HepG2 (cell line): Measurements from ENCODE around the gene BCL2L2. TPM values are rescaled to one million over a fixed set of nuclear protein-coding genes. Genes with fewer than 3 reads are reported as not detected.
A peak's percentile ranks its signal among the peaks of the same experiment; 100 is the strongest.

ENCODE experiments used
- ATRX ChIP-seq: sonication (generic); formaldehyde crosslinking; IDR thresholded peaks from 2 replicates; pipeline ENCODE4 v1.4.0; 2020; ENCODE audit warnings: missing genetic modification reagents, borderline replicate concordance
- GTF2F1 ChIP-seq: fragments of 150-350 bp; IDR thresholded peaks from 2 replicates; pipeline ENCODE4 v1.6.1; 2014; ENCODE audit warnings: low read length
- HOXA5 ChIP-seq: sonication (generic); formaldehyde crosslinking; IDR thresholded peaks from 2 replicates; pipeline ENCODE4 v1.4.0; 2020; ENCODE audit warnings: missing genetic modification reagents
- PHF20 ChIP-seq: sonication (generic); formaldehyde crosslinking; IDR thresholded peaks from 2 replicates; pipeline ENCODE4 v1.5.0; 2020; ENCODE audit warnings: mild to moderate bottlenecking, missing genetic modification reagents
- POGZ ChIP-seq: sonication (generic); formaldehyde crosslinking; IDR thresholded peaks from 2 replicates; pipeline ENCODE4 v1.4.0; 2020; ENCODE audit warnings: mild to moderate bottlenecking, missing genetic modification reagents
- TCF12 ChIP-seq, 2 experiments: fragments of 450-650 bp in 1 of 2; sonication (generic) in 1 of 2; formaldehyde crosslinking in 1 of 2; IDR thresholded peaks; 2 replicates each; pipeline versions ENCODE4 v1.6.1 to v1.8.0; 2017 to 2022; ENCODE audit warnings: antibody characterized with exemption in 1 of 2, mild to moderate bottlenecking in 1 of 2, missing genetic modification reagents in 1 of 2, moderate library complexity in 1 of 2
- TSC22D2 ChIP-seq: sonication (generic); formaldehyde crosslinking; IDR thresholded peaks from 2 replicates; pipeline ENCODE4 v1.5.1; 2020; ENCODE audit warnings: missing genetic modification reagents, mild to moderate bottlenecking, borderline replicate concordance
- ZBTB21 ChIP-seq: sonication (generic); formaldehyde crosslinking; IDR thresholded peaks from 2 replicates; pipeline ENCODE4 v1.4.0; 2020; ENCODE audit warnings: missing genetic modification reagents
- ZNF263 ChIP-seq: sonication (generic); formaldehyde crosslinking; IDR thresholded peaks from 2 replicates; pipeline ENCODE4 v1.4.0; 2020; ENCODE audit warnings: missing genetic modification reagents
- ZNF703 ChIP-seq: sonication (generic); formaldehyde crosslinking; IDR thresholded peaks from 2 replicates; pipeline ENCODE4 v1.5.1; 2020; ENCODE audit warnings: missing genetic modification reagents, mild to moderate bottlenecking, moderate library complexity, borderline replicate concordance
- ZNF720 ChIP-seq: sonication (generic); formaldehyde crosslinking; IDR thresholded peaks from 2 replicates; pipeline ENCODE4 v1.4.0; 2020; ENCODE audit warnings: missing genetic modification reagents
- polyA plus RNA-seq, 8 experiments: library from polyadenylated mRNA; depleted of rRNA in 3 of 8; stranded (reverse) in 7 of 8; unstranded in 1 of 8; fragments of >200 nt; fragmentation: Illumina TruSeq in 4 of 8; extraction: Trizol in 4 of 8; gene quantifications; 2 replicates each; pipeline versions ENCODE4 v1.2.1 to v1.2.3, GENCODE V29; 2011 to 2016; ENCODE audit warnings: low read depth in 4 of 8, missing spikeins in 1 of 8, mixed read lengths in 1 of 8; ENCODE audit not compliant: insufficient read depth in 1 of 8
- total RNA-seq, 5 experiments: library from RNA; depleted of rRNA; stranded (reverse); fragments of >200 nt; fragmentation: Illumina TruSeq; extraction: Trizol; gene quantifications; 2 replicates each; pipeline ENCODE4 v1.2.3, GENCODE V29; 2016; ENCODE audit warnings: low read depth in 1 of 5
- TF ChIP-seq, protein P1 (sequence below): sonication (generic); formaldehyde crosslinking; IDR thresholded peaks from 2 replicates; pipeline ENCODE4 v1.5.0; 2020; ENCODE audit warnings: mild to moderate bottlenecking, missing genetic modification reagents, borderline replicate concordance
- TF ChIP-seq, protein P2 (sequence below): sonication (generic); formaldehyde crosslinking; IDR thresholded peaks from 2 replicates; pipeline ENCODE4 v1.8.1; 2023; ENCODE audit warnings: mild to moderate bottlenecking, moderate library complexity, missing genetic modification reagents
- TF ChIP-seq, protein P3 (sequence below): sonication (generic); formaldehyde crosslinking; IDR thresholded peaks from 2 replicates; pipeline ENCODE4 v1.4.0; 2020; ENCODE audit warnings: mild to moderate bottlenecking, missing genetic modification reagents, borderline replicate concordance
- TF ChIP-seq, protein P4 (sequence below): sonication (generic); formaldehyde crosslinking; IDR thresholded peaks from 2 replicates; pipeline ENCODE4 v1.8.1; 2023; ENCODE audit warnings: mild to moderate bottlenecking, missing genetic modification reagents

The BCL2L2 gene
- total and polyA plus RNA-seq, 2 of the 13 experiments (the other 11 are each of a cell fraction or from before 2014, with no cell fraction given), result 28.1 to 49.8 TPM

DNA sequence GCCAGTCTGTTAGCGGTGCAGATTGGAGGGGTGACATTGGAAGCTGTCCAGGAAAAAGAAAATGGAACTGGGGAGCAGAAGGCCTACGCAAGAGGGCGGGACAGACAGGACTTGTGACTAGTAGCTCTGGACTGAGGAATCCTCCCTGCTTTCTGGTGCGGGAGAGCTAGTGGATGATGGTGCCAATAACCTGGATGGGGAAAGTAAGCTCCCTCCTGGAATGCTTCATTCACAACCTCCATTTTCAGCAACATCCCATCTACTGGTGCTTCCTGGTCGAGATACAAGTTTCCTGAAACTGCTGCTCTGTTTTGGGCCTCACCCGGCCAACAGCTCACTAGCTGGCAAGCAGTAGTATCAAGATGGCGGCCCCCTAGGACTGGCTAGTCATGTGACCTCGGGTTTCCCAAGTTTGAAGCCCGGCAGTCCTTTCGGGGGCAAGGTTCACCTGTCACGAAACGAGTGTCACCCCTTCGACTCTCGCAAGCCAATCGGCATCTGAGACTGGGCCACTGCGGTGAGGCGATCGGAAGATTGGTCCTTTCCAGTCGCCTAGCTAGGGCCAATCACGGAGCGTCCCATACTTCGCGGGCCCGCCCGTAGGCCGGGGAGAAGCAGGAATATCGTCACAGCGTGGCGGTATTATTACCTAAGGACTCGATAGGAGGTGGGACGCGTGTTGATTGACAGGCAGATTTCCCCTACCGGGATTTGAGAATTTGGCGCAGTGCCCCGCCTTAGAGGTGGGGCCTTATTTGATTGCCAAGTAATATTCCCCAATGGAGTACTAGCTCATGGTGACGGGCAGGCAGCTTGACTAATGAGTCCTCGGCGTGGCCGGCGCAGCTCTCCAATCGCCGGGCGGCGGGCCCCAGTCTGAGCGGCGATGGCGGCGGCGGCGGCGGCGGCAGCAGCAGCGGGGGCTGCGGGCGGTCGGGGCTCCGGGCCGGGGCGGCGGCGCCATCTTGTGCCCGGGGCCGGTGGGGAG is 14.2 kb downstream of the BCL2L2 start, which contains the start of gene PABPN1 (continued):
- TF ChIP-seq, protein P1, sequence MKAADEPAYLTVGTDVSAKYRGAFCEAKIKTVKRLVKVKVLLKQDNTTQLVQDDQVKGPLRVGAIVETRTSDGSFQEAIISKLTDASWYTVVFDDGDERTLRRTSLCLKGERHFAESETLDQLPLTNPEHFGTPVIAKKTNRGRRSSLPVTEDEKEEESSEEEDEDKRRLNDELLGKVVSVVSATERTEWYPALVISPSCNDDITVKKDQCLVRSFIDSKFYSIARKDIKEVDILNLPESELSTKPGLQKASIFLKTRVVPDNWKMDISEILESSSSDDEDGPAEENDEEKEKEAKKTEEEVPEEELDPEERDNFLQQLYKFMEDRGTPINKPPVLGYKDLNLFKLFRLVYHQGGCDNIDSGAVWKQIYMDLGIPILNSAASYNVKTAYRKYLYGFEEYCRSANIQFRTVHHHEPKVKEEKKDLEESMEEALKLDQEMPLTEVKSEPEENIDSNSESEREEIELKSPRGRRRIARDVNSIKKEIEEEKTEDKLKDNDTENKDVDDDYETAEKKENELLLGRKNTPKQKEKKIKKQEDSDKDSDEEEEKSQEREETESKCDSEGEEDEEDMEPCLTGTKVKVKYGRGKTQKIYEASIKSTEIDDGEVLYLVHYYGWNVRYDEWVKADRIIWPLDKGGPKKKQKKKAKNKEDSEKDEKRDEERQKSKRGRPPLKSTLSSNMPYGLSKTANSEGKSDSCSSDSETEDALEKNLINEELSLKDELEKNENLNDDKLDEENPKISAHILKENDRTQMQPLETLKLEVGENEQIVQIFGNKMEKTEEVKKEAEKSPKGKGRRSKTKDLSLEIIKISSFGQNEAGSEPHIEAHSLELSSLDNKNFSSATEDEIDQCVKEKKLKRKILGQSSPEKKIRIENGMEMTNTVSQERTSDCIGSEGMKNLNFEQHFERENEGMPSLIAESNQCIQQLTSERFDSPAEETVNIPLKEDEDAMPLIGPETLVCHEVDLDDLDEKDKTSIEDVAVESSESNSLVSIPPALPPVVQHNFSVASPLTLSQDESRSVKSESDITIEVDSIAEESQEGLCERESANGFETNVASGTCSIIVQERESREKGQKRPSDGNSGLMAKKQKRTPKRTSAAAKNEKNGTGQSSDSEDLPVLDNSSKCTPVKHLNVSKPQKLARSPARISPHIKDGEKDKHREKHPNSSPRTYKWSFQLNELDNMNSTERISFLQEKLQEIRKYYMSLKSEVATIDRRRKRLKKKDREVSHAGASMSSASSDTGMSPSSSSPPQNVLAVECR (CRISPR knock-in tag), result peak; percentile 90; the same call in 1 of the 2 replicates
- TF ChIP-seq POGZ (CRISPR knock-in tag) (peak; percentile 100), ATRX (no peak; the same call in 1 of the 2 replicates), ZNF703 (CRISPR knock-in tag) (no peak; the same call in 1 of the 2 replicates), ZNF720 (CRISPR knock-in tag) (no peak), ZBTB21 (CRISPR knock-in tag) (peak; percentile 99), TCF12 (IDR thresholded peaks at IDR 0.05) (no peak), TCF12 (CRISPR knock-in tag; IDR thresholded peaks at IDR 0.05) (peak; percentile 69), GTF2F1 (peak; percentile 98), HOXA5 (CRISPR knock-in tag) (peak; percentile 88; the same call in 1 of the 2 replicates), PHF20 (CRISPR knock-in tag) (no peak), TSC22D2 (CRISPR knock-in tag) (0 out of 2 replicates have a peak, but pooled peaks have one; percentile 65), ZNF263 (CRISPR knock-in tag) (peak; percentile 71)
- TF ChIP-seq, protein P2, sequence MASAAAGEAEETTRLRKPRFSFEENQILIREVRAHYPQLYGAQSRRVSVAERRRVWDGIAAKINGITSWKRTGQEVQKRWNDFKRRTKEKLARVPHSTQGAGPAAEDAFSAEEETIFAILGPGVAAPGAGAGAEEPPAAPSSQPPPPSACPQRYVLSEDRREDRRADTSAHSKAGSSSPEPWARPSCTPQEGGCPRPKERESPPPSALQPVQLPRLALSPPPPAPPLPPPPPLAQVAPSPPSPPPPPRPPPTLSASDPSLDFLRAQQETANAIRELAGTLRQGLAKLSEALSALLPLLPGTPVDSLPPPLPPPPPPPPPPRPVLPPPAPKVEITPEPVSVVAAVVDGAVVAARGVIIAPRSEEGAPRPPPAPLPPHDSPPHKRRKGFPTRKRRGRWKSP (CRISPR knock-in tag), result no peak
- TF ChIP-seq, protein P3, sequence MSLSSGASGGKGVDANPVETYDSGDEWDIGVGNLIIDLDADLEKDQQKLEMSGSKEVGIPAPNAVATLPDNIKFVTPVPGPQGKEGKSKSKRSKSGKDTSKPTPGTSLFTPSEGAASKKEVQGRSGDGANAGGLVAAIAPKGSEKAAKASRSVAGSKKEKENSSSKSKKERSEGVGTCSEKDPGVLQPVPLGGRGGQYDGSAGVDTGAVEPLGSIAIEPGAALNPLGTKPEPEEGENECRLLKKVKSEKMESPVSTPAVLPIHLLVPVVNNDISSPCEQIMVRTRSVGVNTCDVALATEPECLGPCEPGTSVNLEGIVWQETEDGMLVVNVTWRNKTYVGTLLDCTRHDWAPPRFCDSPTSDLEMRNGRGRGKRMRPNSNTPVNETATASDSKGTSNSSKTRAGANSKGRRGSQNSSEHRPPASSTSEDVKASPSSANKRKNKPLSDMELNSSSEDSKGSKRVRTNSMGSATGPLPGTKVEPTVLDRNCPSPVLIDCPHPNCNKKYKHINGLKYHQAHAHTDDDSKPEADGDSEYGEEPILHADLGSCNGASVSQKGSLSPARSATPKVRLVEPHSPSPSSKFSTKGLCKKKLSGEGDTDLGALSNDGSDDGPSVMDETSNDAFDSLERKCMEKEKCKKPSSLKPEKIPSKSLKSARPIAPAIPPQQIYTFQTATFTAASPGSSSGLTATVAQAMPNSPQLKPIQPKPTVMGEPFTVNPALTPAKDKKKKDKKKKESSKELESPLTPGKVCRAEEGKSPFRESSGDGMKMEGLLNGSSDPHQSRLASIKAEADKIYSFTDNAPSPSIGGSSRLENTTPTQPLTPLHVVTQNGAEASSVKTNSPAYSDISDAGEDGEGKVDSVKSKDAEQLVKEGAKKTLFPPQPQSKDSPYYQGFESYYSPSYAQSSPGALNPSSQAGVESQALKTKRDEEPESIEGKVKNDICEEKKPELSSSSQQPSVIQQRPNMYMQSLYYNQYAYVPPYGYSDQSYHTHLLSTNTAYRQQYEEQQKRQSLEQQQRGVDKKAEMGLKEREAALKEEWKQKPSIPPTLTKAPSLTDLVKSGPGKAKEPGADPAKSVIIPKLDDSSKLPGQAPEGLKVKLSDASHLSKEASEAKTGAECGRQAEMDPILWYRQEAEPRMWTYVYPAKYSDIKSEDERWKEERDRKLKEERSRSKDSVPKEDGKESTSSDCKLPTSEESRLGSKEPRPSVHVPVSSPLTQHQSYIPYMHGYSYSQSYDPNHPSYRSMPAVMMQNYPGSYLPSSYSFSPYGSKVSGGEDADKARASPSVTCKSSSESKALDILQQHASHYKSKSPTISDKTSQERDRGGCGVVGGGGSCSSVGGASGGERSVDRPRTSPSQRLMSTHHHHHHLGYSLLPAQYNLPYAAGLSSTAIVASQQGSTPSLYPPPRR (CRISPR knock-in tag), result peak; percentile 89
- TF ChIP-seq, protein P4, sequence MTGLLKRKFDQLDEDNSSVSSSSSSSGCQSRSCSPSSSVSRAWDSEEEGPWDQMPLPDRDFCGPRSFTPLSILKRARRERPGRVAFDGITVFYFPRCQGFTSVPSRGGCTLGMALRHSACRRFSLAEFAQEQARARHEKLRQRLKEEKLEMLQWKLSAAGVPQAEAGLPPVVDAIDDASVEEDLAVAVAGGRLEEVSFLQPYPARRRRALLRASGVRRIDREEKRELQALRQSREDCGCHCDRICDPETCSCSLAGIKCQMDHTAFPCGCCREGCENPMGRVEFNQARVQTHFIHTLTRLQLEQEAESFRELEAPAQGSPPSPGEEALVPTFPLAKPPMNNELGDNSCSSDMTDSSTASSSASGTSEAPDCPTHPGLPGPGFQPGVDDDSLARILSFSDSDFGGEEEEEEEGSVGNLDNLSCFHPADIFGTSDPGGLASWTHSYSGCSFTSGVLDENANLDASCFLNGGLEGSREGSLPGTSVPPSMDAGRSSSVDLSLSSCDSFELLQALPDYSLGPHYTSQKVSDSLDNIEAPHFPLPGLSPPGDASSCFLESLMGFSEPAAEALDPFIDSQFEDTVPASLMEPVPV (CRISPR knock-in tag), result peak; percentile 77
